MM.1S (cell line): ENCODE results near the gene NPLOC4.

Experiments
- DNase-seq: peaks from one replicate; pipeline ENCODE4 v3.0.0-alpha.2; 2015
- H2AFZ ChIP-seq: fragments of 300-600 bp; sonication (generic); 2 replicates; pipeline ENCODE4 v1.6.0; 2016; ENCODE audit warnings: antibody characterized with exemption, low read length
- H3F3A ChIP-seq: fragments of 300-600 bp; sonication (generic); 2 replicates; pipeline ENCODE4 v1.6.1; 2016; ENCODE audit warnings: mild to moderate bottlenecking, antibody characterized with exemption, low read length, moderate library complexity, mixed read lengths; ENCODE audit not compliant: insufficient read depth
- H3K27ac ChIP-seq: fragments of 300-600 bp; sonication (generic); 2 replicates; pipeline ENCODE4 v1.5.1; 2016; ENCODE audit warnings: mild to moderate bottlenecking, low read length
- H3K27me3 ChIP-seq: fragments of 300-600 bp; sonication (generic); replicated peaks from 2 replicates; pipeline ENCODE4 v1.6.0; 2016; ENCODE audit warnings: low read length; ENCODE audit not compliant: insufficient read depth
- H3K36me3 ChIP-seq: fragments of 300-600 bp; sonication (generic); replicated peaks from 2 replicates; pipeline ENCODE4 v1.6.1; 2016; ENCODE audit warnings: mild to moderate bottlenecking, low read length, mixed read lengths; ENCODE audit not compliant: insufficient read depth
- H3K4me1 ChIP-seq: fragments of 300-600 bp; sonication (generic); 2 replicates; pipeline ENCODE4 v1.6.1; 2016; ENCODE audit warnings: low read length, mixed read lengths
- H3K4me2 ChIP-seq: fragments of 300-600 bp; sonication (generic); 2 replicates; pipeline ENCODE4 v1.6.0; 2016; ENCODE audit warnings: low read depth, low read length
- H3K4me3 ChIP-seq: fragments of 300-600 bp; sonication (generic); 2 replicates; pipeline ENCODE4 v1.5.1; 2016; ENCODE audit warnings: low read length, mixed read lengths
- H3K79me2 ChIP-seq: fragments of 300-600 bp; sonication (generic); 2 replicates; pipeline ENCODE4 v1.6.1; 2016; ENCODE audit warnings: mixed run types, low read length, mixed read lengths
- H3K9ac ChIP-seq: fragments of 300-600 bp; sonication (generic); 2 replicates; pipeline ENCODE4 v1.6.1; 2016; ENCODE audit warnings: low read length, mixed read lengths
- H3K9me2 ChIP-seq: fragments of 300-600 bp; sonication (generic); replicated peaks from 2 replicates; pipeline ENCODE4 v1.6.1; 2016; ENCODE audit warnings: mild to moderate bottlenecking, low read length, mixed read lengths; ENCODE audit not compliant: insufficient read depth
- H3K9me3 ChIP-seq: fragments of 300-600 bp; sonication (generic); replicated peaks from 2 replicates; pipeline ENCODE4 v1.6.1; 2016; ENCODE audit warnings: mild to moderate bottlenecking, low read length, mixed read lengths; ENCODE audit not compliant: insufficient read depth
- H4K20me1 ChIP-seq: fragments of 300-600 bp; sonication (generic); 2 replicates; pipeline ENCODE4 v1.6.1; 2016; ENCODE audit warnings: mild to moderate bottlenecking, low read length, moderate library complexity, mixed read lengths; ENCODE audit not compliant: insufficient read depth
- EZH2 ChIP-seq: fragments of 300-600 bp; sonication (generic); optimal IDR thresholded peaks from 2 replicates; pipeline ENCODE3; 2017; ENCODE audit warnings: low read depth, mild to moderate bottlenecking, antibody characterized with exemption, low read length, mixed read lengths
- EZH2phosphoT487 ChIP-seq: fragments of 300-600 bp; sonication (generic); IDR thresholded peaks from 2 replicates; pipeline ENCODE4 v1.6.1; 2018; ENCODE audit warnings: antibody characterized with exemption, low read length
- TF ChIP-seq, protein P1 (sequence below): fragments of 300-600 bp; sonication (generic); IDR thresholded peaks from 2 replicates; pipeline ENCODE4 v1.5.1; 2016; ENCODE audit warnings: antibody characterized with exemption, low read length, mixed read lengths

Gene NPLOC4

DNA sequence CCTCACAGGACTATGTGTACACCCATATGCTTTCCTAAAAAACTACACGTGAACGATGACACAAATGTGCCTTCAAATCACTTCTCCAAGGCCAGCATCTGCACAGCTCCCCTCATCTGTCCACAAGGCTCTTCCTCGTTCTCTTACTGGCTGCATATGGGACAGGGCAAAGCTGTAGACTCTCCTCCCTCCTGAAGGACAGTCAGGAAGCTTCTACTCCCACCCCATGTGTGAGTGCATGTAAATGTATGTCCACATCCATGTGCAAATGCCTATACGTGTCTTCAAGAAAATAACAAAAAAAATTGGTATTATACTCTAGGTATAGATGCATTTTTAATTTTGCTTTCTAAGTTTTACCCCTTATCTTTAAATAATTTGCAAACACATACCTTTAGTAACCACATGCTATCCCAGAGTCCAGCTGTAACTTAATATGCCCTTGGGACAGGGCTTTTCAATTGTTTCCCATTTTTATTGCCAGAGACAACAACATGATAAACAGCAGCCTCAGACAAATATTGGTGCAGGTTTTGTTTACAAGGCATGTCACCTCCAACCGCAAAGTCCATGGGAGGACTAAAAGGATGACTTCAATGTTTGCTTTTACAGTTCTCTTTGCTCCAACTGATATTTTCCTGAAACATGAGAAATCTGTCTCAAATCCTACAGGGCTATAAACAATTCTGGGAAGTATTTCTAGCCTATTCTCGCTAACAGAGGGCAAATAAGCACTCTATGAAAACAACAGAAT lies 53.1 kb downstream of the NPLOC4 start:
- Histone ChIP-seq H4K20me1 (no peaks in the 10 kb centered on the region), H3K36me3 (peaks cover 3% of the 10 kb centered on the region; the same call in 1 of the 2 replicates), H3F3A (no peaks in the 10 kb centered on the region), H3K27ac (no peak overlapping the region), H3K27me3 (no peaks in the 10 kb centered on the region), H3K4me2 (no peak overlapping the region), H3K9me3 (no peaks in the 10 kb centered on the region), H3K4me1 (no peaks in the 10 kb centered on the region), H2AFZ (no peak overlapping the region), H3K9ac (no peak overlapping the region), H3K79me2 (peaks cover 40% of the 10 kb centered on the region), H3K4me3 (no peak overlapping the region), H3K9me2 (no peaks in the 10 kb centered on the region)
- DNase-seq, result no peak
- TF ChIP-seq EZH2phosphoT487 (no peak), EZH2 (no peak)
- TF ChIP-seq, protein P1, sequence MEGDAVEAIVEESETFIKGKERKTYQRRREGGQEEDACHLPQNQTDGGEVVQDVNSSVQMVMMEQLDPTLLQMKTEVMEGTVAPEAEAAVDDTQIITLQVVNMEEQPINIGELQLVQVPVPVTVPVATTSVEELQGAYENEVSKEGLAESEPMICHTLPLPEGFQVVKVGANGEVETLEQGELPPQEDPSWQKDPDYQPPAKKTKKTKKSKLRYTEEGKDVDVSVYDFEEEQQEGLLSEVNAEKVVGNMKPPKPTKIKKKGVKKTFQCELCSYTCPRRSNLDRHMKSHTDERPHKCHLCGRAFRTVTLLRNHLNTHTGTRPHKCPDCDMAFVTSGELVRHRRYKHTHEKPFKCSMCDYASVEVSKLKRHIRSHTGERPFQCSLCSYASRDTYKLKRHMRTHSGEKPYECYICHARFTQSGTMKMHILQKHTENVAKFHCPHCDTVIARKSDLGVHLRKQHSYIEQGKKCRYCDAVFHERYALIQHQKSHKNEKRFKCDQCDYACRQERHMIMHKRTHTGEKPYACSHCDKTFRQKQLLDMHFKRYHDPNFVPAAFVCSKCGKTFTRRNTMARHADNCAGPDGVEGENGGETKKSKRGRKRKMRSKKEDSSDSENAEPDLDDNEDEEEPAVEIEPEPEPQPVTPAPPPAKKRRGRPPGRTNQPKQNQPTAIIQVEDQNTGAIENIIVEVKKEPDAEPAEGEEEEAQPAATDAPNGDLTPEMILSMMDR, result no peak

DNA sequence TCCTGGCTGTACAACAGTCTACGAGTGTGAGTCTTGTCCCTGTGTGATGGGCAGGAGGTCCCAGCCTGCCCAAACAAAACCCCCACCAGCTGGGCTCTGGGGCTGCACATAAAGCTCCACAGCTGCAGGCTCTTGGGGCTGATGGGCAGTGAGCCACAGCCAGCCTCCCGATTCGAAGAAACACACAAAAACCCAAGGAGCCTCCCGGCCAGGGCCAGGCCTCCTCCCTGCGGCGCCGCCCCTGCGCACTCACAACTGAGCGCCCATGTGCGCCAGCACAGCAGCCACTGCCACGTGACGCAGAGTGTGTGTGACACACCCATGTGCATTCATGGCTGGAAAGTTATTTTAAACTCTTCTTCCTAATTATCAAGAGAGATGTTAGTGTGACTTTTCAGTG lies 54.2 kb downstream of the NPLOC4 start:
- Histone ChIP-seq H3K4me3 (no peak overlapping the region), H3K27me3 (no peaks in the 10 kb centered on the region), H3K79me2 (peaks cover 40% of the 10 kb centered on the region), H3K27ac (no peak overlapping the region), H3K9me3 (no peaks in the 10 kb centered on the region), H3K4me1 (no peaks in the 10 kb centered on the region), H3K4me2 (no peak overlapping the region), H3K9me2 (no peaks in the 10 kb centered on the region), H3K36me3 (no peaks in the 10 kb centered on the region; the same call in 1 of the 2 replicates), H4K20me1 (no peaks in the 10 kb centered on the region), H3K9ac (no peak overlapping the region), H3F3A (no peaks in the 10 kb centered on the region), H2AFZ (no peak overlapping the region)
- TF ChIP-seq EZH2phosphoT487 (no peak), EZH2 (no peak)
- TF ChIP-seq, protein P1, result no peak
- DNase-seq, result no peak

DNA sequence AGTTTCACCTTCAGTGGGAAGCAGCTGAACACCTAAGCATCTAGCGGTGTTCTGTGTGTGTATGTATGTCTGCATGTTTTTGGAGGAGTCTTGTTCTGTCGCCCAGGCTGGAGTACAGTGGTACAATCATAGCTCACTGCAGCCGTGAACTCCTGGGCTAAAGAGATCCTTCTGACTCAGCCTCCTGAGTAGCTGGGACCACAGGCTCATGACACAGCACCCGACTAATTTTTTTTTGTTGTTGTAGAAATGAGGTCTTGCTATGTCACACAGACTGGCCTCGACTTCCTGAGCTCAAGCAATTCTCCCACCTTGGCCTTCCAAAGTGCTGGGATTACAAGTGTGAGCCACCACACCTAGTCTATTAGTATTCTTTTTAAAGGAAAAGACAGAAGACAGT lies 54.6 kb downstream of the NPLOC4 start:
- peaks cover 41% of the 10 kb centered on the region for H3K79me2 ChIP-seq
- TF ChIP-seq EZH2 (no peak), EZH2phosphoT487 (no peak)
- TF ChIP-seq, protein P1, result no peak
- no peak overlapping the region for H3K4me2 ChIP-seq
- H3K4me1 ChIP-seq, result no peaks in the 10 kb centered on the region
- H3K4me3 ChIP-seq, result no peak overlapping the region
- no peaks in the 10 kb centered on the region for H4K20me1 ChIP-seq
- H3K27me3 ChIP-seq, result no peaks in the 10 kb centered on the region
- H3K9me3 ChIP-seq, result no peaks in the 10 kb centered on the region
- no peaks in the 10 kb centered on the region; the same call in 1 of the 2 replicates for H3K36me3 ChIP-seq
- H3K27ac ChIP-seq, result no peak overlapping the region
- no peaks in the 10 kb centered on the region for H3K9me2 ChIP-seq
- no peak for DNase-seq
- no peak overlapping the region for H2AFZ ChIP-seq
- H3K9ac ChIP-seq, result no peak overlapping the region
- no peaks in the 10 kb centered on the region for H3F3A ChIP-seq
